H7 (cell line): ENCODE results near the gene SCP2. TPM values are rescaled to one million over a fixed set of nuclear protein-coding genes. Genes with fewer than 3 reads are reported as not detected.
A peak's percentile ranks its signal among the peaks of the same experiment; 100 is the strongest.

Experiments
- DNase-seq: peaks from one replicate; pipeline ENCODE4 v3.0.0; 2012
- H3K27me3 ChIP-seq: 2 replicates; pipeline ENCODE4 v1.6.0; 2011; ENCODE audit warnings: mild to moderate bottlenecking, low read length; ENCODE audit not compliant: control insufficient read depth, insufficient read depth
- H3K36me3 ChIP-seq: replicated peaks from 2 replicates; pipeline ENCODE4 v1.5.1; 2011; ENCODE audit warnings: low read length; ENCODE audit not compliant: control insufficient read depth, insufficient read depth
- H3K4me3 ChIP-seq: 2 replicates; pipeline ENCODE4 v1.5.1; 2011; ENCODE audit warnings: low read depth, mild to moderate bottlenecking, control low read depth, low read length, moderate library complexity; ENCODE audit not compliant: insufficient read depth
- total RNA-seq: library from RNA; depleted of rRNA; stranded (reverse); fragments of >200 nt; shearing (Covaris generic); gene quantifications from 2 replicates; pipeline ENCODE4 v1.2.3, GENCODE V29; 2014

Gene SCP2
- total RNA-seq, 1 experiment from 2014 or later, result 78.7 TPM

- H3K4me3 ChIP-seq, result no peak overlapping the region
- H3K36me3 ChIP-seq, result no peaks in the 10 kb centered on the region
- DNase-seq, result no peak
- H3K27me3 ChIP-seq, result no peaks in the 10 kb centered on the region
Measured at GRCh38 chr1:53023546-53023945, 96.5 kb downstream of the SCP2 start.

- Histone ChIP-seq H3K4me3 (no peak overlapping the region), H3K27me3 (no peaks in the 10 kb centered on the region), H3K36me3 (no peaks in the 10 kb centered on the region)
- no peak for DNase-seq
Measured at GRCh38 chr1:53024117-53024516, 97.0 kb downstream of the SCP2 start.

- Histone ChIP-seq H3K36me3 (no peaks in the 10 kb centered on the region), H3K27me3 (no peaks in the 10 kb centered on the region), H3K4me3 (no peak overlapping the region)
- peak; percentile 33 for DNase-seq
Measured at GRCh38 chr1:53025034-53025768, 98.1 kb downstream of the SCP2 start.

DNA sequence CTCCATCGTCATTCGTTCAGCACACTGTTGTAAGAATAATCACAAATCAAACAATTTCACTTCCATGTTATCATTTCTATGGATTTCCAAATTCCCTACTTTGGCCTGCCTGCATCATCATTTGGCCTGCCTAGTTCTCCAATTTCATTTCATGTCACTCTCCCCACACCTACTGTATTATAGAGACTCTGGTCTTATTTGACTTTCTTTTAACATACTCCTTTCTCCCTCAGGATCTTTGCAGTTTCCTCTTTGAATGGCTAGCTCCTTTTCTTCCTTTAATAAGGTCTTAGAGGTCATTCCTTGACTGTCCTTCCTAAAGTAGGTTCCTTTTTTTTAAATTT, 98.7 kb downstream of the SCP2 start:
- H3K4me3 ChIP-seq, result no peak overlapping the region
- no peak for DNase-seq
- no peaks in the 10 kb centered on the region for H3K27me3 ChIP-seq
- no peaks in the 10 kb centered on the region for H3K36me3 ChIP-seq

DNA sequence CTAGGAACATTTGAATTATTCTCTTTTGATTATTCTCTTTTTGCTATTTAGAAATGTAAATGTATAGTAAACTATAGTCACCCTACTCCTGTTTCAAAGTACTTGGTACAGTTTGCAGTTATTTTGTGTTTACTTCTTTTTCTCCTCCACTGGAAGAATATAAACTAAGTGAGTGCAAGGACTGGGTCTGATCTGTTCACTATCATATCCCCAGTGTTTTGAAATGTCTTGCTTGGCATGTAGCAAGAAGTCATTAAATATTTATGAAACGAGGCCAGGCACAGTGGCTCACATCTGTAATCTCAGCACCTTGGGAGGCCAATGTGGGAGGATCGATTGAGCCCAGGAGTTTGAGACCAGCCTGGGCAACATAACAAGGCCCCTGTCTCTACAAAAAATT, 99.2 kb downstream of the SCP2 start:
- Histone ChIP-seq H3K36me3 (no peaks in the 10 kb centered on the region), H3K4me3 (no peak overlapping the region), H3K27me3 (no peaks in the 10 kb centered on the region)
- DNase-seq, result no peak

DNA sequence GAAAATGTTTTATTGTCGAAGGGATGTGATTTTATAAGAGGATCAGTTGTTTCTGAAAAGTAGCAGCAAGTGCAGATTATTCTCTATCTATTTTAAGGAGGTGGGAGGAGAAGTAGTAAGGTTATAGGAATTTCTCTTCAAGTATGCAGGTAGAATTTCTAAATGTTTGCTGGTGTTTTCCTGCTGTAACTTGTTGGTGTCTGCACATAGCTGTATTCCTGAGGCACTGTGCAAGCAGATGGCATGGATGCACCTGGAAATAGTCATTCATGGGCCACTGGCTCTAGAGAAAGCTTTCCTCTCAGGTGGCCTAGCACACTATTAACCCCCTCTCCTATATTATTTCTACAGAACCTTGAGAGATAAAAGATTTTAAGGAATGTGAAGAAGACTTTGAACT, 104.7 kb downstream of the SCP2 start:
- Histone ChIP-seq H3K4me3 (no peak overlapping the region), H3K36me3 (no peaks in the 10 kb centered on the region), H3K27me3 (no peaks in the 10 kb centered on the region)
- no peak for DNase-seq

GRCh38 chr1:53037159-53037558, 110.1 kb downstream of the SCP2 start:
- Histone ChIP-seq H3K27me3 (no peaks in the 10 kb centered on the region), H3K4me3 (no peak overlapping the region), H3K36me3 (peaks cover 4% of the 10 kb centered on the region)
- DNase-seq, result peak; percentile 50

- Histone ChIP-seq H3K36me3 (peaks cover 4% of the 10 kb centered on the region), H3K27me3 (no peaks in the 10 kb centered on the region), H3K4me3 (no peak overlapping the region)
- DNase-seq, result no peak
Measured at GRCh38 chr1:53038566-53038965, 111.5 kb downstream of the SCP2 start.

DNA sequence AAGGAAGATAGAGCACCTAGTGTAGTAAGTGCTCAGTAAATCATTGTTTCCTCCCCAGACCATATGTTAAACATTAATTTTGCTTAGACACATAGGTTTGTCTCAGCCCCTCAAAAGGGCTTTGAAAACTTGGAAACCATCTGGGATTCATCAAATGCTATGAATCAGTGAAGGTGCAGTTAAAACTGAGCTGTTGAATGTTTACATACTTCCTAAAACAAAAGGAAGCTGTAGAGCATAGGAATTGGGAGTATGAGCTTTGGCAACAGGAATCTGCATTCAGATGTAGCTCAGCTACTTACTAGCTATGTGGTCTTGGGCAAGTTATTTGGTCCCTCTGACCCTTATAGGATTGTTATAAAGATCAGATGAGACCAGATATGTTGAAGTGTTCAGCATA, 116.2 kb downstream of the SCP2 start:
- peaks cover 4% of the 10 kb centered on the region for H3K36me3 ChIP-seq
- H3K4me3 ChIP-seq, result no peak overlapping the region
- DNase-seq, result no peak

DNA sequence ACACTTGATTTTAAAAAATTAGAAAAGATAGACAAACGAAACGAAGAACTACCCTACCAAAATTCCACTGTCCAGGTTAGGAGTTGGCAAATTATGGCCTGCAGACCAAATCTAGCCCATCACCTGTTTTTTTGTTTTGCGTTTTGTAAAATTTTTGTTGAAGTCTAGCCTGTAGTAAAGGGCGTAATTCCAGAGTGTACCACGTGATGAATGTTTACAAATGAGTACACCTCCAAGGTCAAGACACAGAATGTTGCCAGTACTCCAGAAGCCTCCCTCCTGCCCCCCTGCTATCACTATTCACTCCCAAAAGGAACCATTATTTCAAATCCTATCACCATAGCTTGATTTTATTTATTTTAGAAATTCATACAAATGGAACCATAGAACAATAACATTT, 117.8 kb downstream of the SCP2 start:
- no peak overlapping the region for H3K4me3 ChIP-seq
- peaks cover under 1% of the 10 kb centered on the region; the same call in 1 of the 2 replicates for H3K36me3 ChIP-seq
- no peaks in the 10 kb centered on the region for H3K27me3 ChIP-seq
- DNase-seq, result no peak

More for the DNA sequence above, 116.2 kb downstream of the SCP2 start:
- no peaks in the 10 kb centered on the region for H3K27me3 ChIP-seq

DNA sequence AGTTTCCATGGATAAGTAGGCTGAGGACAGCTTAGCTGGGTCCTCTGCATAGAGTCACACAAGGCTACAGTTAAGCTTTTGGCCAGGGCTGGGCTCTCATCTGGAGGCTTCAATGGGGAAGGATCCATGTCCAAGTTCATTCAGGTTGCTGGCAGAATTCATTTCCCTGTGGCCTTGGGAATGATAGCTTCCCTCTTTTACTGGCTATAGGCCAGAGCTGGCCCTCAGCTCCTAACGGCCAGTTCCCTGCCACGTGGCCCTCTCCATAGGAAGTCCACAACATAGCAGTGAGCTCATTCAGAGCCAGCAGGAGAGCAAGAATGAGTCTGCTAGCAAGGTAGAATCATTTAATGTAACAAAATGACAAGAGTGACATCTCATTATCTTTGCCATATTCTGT, 119.9 kb downstream of the SCP2 start:
- Histone ChIP-seq H3K27me3 (no peaks in the 10 kb centered on the region), H3K4me3 (no peak overlapping the region), H3K36me3 (no peaks in the 10 kb centered on the region)
- DNase-seq, result no peak

GRCh38 chr1:53047737-53048736, 121.0 kb downstream of the SCP2 start:
- DNase-seq, result no peak
- H3K4me3 ChIP-seq, result no peak overlapping the region
- no peaks in the 10 kb centered on the region for H3K27me3 ChIP-seq
- H3K36me3 ChIP-seq, result no peaks in the 10 kb centered on the region

DNA sequence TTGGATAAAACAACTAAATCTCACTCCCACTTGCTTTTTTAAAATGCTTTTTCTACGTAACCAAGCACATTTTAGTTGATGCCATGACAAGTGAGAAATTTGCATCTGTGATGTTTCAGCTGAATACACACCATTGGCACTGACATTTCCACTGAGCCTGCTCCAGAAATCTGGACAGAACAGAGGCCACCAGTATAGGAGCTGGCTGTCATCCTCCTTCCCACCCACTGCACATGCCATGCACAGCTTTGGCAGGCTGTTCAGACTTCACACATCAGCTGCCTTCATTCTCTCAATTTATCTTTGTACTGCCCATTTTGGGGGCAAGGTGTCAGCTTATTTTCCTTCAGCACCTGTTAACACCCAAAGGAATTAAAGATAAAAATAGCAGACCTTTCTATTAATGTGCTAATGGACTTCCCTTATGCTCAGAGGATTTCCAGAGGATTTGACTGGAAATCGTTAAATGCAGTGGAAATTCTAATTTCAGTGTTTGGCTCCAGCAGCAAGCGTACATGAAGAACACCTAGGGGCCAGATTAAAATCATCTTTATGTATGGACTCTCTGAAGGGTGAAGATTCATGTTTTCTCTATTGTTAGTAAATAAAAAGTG, 122.0 kb downstream of the SCP2 start:
- no peak overlapping the region for H3K4me3 ChIP-seq
- no peaks in the 10 kb centered on the region for H3K36me3 ChIP-seq
- DNase-seq, result no peak
- H3K27me3 ChIP-seq, result no peaks in the 10 kb centered on the region

GRCh38 chr1:53049574-53049967, 122.5 kb downstream of the SCP2 start:
- H3K27me3 ChIP-seq, result no peaks in the 10 kb centered on the region
- no peak for DNase-seq
- no peaks in the 10 kb centered on the region for H3K36me3 ChIP-seq
- H3K4me3 ChIP-seq, result no peak overlapping the region

GRCh38 chr1:53050310-53050709, 123.2 kb downstream of the SCP2 start:
- Histone ChIP-seq H3K4me3 (no peak overlapping the region), H3K36me3 (no peaks in the 10 kb centered on the region), H3K27me3 (no peaks in the 10 kb centered on the region)
- DNase-seq, result no peak
